ENCODE measurements around the gene ITGA6.

DNA sequence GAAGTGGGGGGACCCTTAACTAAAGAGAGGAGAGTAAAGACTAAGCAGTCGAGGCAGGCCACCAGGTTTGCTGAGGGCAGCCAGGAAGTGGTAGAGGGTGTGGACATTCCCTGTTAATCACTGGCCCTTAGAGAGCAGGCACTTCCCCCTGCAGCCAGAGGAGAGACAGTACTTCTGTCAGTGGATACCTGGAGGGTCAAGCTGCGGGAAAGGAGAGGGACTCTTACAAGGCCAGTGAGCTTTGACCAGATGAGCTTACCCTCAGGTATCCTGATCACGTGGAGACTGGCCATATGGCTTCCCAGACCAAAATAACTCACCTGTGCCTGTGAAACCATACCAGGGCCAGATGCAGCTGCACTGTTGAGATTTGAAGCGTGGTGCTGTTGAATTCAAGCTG lies 28.6 kb downstream of the ITGA6 start:
- TF ChIP-seq RAD21 (conservative IDR thresholded peaks at IDR 0.05): no peak
- TF ChIP-seq, protein P1, sequence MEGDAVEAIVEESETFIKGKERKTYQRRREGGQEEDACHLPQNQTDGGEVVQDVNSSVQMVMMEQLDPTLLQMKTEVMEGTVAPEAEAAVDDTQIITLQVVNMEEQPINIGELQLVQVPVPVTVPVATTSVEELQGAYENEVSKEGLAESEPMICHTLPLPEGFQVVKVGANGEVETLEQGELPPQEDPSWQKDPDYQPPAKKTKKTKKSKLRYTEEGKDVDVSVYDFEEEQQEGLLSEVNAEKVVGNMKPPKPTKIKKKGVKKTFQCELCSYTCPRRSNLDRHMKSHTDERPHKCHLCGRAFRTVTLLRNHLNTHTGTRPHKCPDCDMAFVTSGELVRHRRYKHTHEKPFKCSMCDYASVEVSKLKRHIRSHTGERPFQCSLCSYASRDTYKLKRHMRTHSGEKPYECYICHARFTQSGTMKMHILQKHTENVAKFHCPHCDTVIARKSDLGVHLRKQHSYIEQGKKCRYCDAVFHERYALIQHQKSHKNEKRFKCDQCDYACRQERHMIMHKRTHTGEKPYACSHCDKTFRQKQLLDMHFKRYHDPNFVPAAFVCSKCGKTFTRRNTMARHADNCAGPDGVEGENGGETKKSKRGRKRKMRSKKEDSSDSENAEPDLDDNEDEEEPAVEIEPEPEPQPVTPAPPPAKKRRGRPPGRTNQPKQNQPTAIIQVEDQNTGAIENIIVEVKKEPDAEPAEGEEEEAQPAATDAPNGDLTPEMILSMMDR (IDR thresholded peaks at IDR 0.05; ENCODE audit: poor library complexity, severe bottlenecking): no peak
- no peak for TF ChIP-seq EP300 (conservative IDR thresholded peaks at IDR 0.05; ENCODE audit: poor library complexity, severe bottlenecking)
- TF ChIP-seq TAF1 (IDR thresholded peaks at IDR 0.05; ENCODE audit: low read depth): no peak
- no peak for TF ChIP-seq MXI1 (conservative IDR thresholded peaks at IDR 0.05; ENCODE audit: poor library complexity, severe bottlenecking)
- TF ChIP-seq EZH2 (IDR thresholded peaks at IDR 0.05; ENCODE audit: borderline replicate concordance, insufficient read depth, low read length, poor library complexity, severe bottlenecking): no peak

Measured in neural cell (in vitro differentiated cells).